OCI-LY1 (cell line): ENCODE measurements around the gene SEMA3F.
"Not testable (repeated sequence)": the region's sequence is repeated elsewhere in the genome, so short reads cannot be mapped to it uniquely, and the experiment has no call there.

Source experiments
- EZH2 ChIP-seq: fragments of 200-600 bp; sonication (generic), shearing (Covaris generic); IDR thresholded peaks from 2 replicates; pipeline ENCODE4 v1.8.0; 2017; ENCODE audit warnings: borderline replicate concordance, mixed run types, mild to moderate bottlenecking, antibody characterized with exemption, low read length, moderate library complexity, mixed read lengths
- TF ChIP-seq, protein P1 (sequence below): fragments of 200-600 bp; sonication (generic), shearing (Covaris generic); IDR thresholded peaks from 2 replicates; pipeline ENCODE4 v1.5.1; 2017; ENCODE audit warnings: mild to moderate bottlenecking, antibody characterized with exemption, low read length, moderate library complexity, mixed read lengths

- TF ChIP-seq, protein P1, sequence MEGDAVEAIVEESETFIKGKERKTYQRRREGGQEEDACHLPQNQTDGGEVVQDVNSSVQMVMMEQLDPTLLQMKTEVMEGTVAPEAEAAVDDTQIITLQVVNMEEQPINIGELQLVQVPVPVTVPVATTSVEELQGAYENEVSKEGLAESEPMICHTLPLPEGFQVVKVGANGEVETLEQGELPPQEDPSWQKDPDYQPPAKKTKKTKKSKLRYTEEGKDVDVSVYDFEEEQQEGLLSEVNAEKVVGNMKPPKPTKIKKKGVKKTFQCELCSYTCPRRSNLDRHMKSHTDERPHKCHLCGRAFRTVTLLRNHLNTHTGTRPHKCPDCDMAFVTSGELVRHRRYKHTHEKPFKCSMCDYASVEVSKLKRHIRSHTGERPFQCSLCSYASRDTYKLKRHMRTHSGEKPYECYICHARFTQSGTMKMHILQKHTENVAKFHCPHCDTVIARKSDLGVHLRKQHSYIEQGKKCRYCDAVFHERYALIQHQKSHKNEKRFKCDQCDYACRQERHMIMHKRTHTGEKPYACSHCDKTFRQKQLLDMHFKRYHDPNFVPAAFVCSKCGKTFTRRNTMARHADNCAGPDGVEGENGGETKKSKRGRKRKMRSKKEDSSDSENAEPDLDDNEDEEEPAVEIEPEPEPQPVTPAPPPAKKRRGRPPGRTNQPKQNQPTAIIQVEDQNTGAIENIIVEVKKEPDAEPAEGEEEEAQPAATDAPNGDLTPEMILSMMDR: not testable (repeated sequence)
- not testable (repeated sequence) for TF ChIP-seq EZH2
These were observed 56.2 kb downstream of the SEMA3F start for GRCh38 chr3:50211368-50211717.
